Natural killer cell (primary cell): ENCODE data around the gene EMC10. TPM values are rescaled to one million over a fixed set of nuclear protein-coding genes. Genes with fewer than 3 reads are reported as not detected.
A peak's percentile ranks its signal among the peaks of the same experiment; 100 is the strongest.

Source experiments
- ATAC-seq, 3 donors: fragments of 150-1000 bp in 2 of 3; fragments of 200-7000 bp in 1 of 3; cut with Tn5 transposase; 1 replicate in 1 of 3; 2 replicates in 2 of 3; pipeline ENCODE4 v1.10.0; 2021; ENCODE audit warnings: mild to moderate bottlenecking in 2 of 3, moderate library complexity in 2 of 3
- DNase-seq, 2 donors: peaks; one replicate each; pipeline versions ENCODE4 v3.0.0 to v3.0.0-alpha.2; 2013 to 2021; ENCODE audit warnings: mixed read lengths in 1 of 2
- H3K27ac ChIP-seq: one replicate; pipeline ENCODE4 v1.5.1; 2013; ENCODE audit warnings: mild to moderate bottlenecking, low read length
- H3K27me3 ChIP-seq: one replicate; pipeline ENCODE4 v1.6.1; 2013; ENCODE audit warnings: low read length; ENCODE audit not compliant: control insufficient read depth, insufficient read depth
- H3K36me3 ChIP-seq: one replicate; pipeline ENCODE4 v1.6.1; 2013; ENCODE audit warnings: low read length; ENCODE audit not compliant: control insufficient read depth, insufficient read depth
- H3K4me1 ChIP-seq: one replicate; pipeline ENCODE4 v1.6.1; 2013; ENCODE audit warnings: low read length; ENCODE audit not compliant: control insufficient read depth, insufficient read depth
- H3K4me3 ChIP-seq: one replicate; pipeline ENCODE4 v1.5.1; 2013; ENCODE audit warnings: low read length
- H3K9me3 ChIP-seq: one replicate; pipeline ENCODE4 v1.6.1; 2013; ENCODE audit warnings: low read length; ENCODE audit not compliant: control insufficient read depth, insufficient read depth
- H3K27ac Mint-ChIP-seq, 2 donors: one replicate each; pipeline ENCODE4 v1.8.0; 2022; ENCODE audit warnings: mild to moderate bottlenecking in 2 of 2, mixed read lengths in 2 of 2, moderate library complexity in 1 of 2
- H3K27me3 Mint-ChIP-seq, 2 donors: one replicate each; pipeline ENCODE4 v1.8.0; 2022; ENCODE audit warnings: low read depth in 2 of 2, mixed read lengths in 2 of 2
- H3K36me3 Mint-ChIP-seq: one replicate; pipeline ENCODE4 v1.8.0; 2022; ENCODE audit warnings: mixed read lengths
- H3K4me1 Mint-ChIP-seq, 2 donors: one replicate each; pipeline ENCODE4 v1.8.0; 2022; ENCODE audit warnings: mixed read lengths in 2 of 2
- H3K4me3 Mint-ChIP-seq: one replicate; pipeline ENCODE4 v1.8.0; 2022; ENCODE audit warnings: mild to moderate bottlenecking, moderate library complexity, mixed read lengths
- H3K9me3 Mint-ChIP-seq, 2 donors: one replicate each; pipeline ENCODE4 v1.8.0; 2022; ENCODE audit warnings: mixed read lengths in 2 of 2
- CTCF ChIP-seq: fragments of 200-600 bp; IDR thresholded peaks from one replicate; pipeline ENCODE4 v1.8.0; 2022; ENCODE audit warnings: antibody characterized with exemption
- WGBS: methylation state at CpG from one replicate; pipeline ENCODE4 v1.1.7; 2013; ENCODE audit warnings: missing lambda C conversion rate; ENCODE audit not compliant: insufficient coverage; 5-methylcytosine and 5-hydroxymethylcytosine counted together
- intact Hi-C: fragments of 100-400 bp; cut with micrococcal nuclease; formaldehyde crosslinking; loops from one replicate; pipeline ENCODE4 v1.14.2; 2022
- total RNA-seq, 4 donors: library from RNA; stranded (reverse); fragments of 120-200 nt in 1 of 4; gene quantifications; one replicate each; pipeline versions ENCODE4 v1.2.3 to v1.2.4, GENCODE V29; 2013 to 2022

The EMC10 gene
- total RNA-seq, 3 donors from 2014 or later (not counting 1 experiment from before 2014, with no cell fraction given), result 79.5 to 85.1 (median 80.1) TPM

GRCh38 chr19:50513746-50514345 is 37.5 kb downstream of the EMC10 start, which contains the start of gene ASPDH:
Gene ASPDH (minus strand): TSS chr19:50513913. CDS start chr19:50513823, 90 bp downstream.
- WGBS, result 62% methylated on average over 22 of the region's 22 CpGs
- H3K4me3 Mint-ChIP-seq, result peak within 1 kb of the TSS; percentile 21
- ATAC-seq, result no peak

GRCh38 chr19:50514346-50515167 is 38.2 kb downstream of the EMC10 start:
- 52% methylated on average over 38 of the region's 38 CpGs for WGBS
- Histone ChIP-seq H3K27ac (no peak overlapping the region), H3K4me1 (peaks cover 19% of the 10 kb centered on the region), H3K36me3 (no peaks in the 10 kb centered on the region), H3K4me3 (no peak overlapping the region), H3K9me3 (no peaks in the 10 kb centered on the region), H3K27me3 (no peaks in the 10 kb centered on the region)
- DNase-seq, result peak in 1 of 2 donors; percentile 27
- Mint-ChIP-seq H3K27me3 (peaks cover 0 to 3% of the 10 kb centered on the region in 2 donors), H3K4me3 (peak overlapping the region; percentile 21), H3K36me3 (no peaks in the 10 kb centered on the region), H3K4me1 (peaks cover 17 to 19% of the 10 kb centered on the region in 2 donors), H3K27ac (peak overlapping the region in 1 of 2 donors; percentile 81), H3K9me3 (no peaks in the 10 kb centered on the region)
- intact Hi-C loops, result no loop called here
- ATAC-seq, result no peak
- no peak for TF ChIP-seq CTCF

More at GRCh38 chr19:50513746-50514345, 37.5 kb downstream of the EMC10 start, which contains the start of gene ASPDH:
- H3K4me1 Mint-ChIP-seq, result peaks cover 19 to 23% of the 10 kb centered on the region in 2 donors
- intact Hi-C loops, result no loop called here
- TF ChIP-seq CTCF, result no peak
- H3K27me3 Mint-ChIP-seq, result peaks cover 0 to 3% of the 10 kb centered on the region in 2 donors
- no peak for DNase-seq
- Histone ChIP-seq H3K27me3 (no peaks in the 10 kb centered on the region), H3K36me3 (no peaks in the 10 kb centered on the region), H3K27ac (no peak within 1 kb of the TSS), H3K4me1 (peaks cover 19% of the 10 kb centered on the region), H3K9me3 (no peaks in the 10 kb centered on the region), H3K4me3 (no peak within 1 kb of the TSS)
- peak within 1 kb of the TSS; percentile 8 to 81 for H3K27ac Mint-ChIP-seq
- H3K9me3 Mint-ChIP-seq, result no peaks in the 10 kb centered on the region
- no peaks in the 10 kb centered on the region for H3K36me3 Mint-ChIP-seq

GRCh38 chr19:50515168-50515561 is 38.9 kb downstream of the EMC10 start:
- peaks cover 17 to 19% of the 10 kb centered on the region in 2 donors for H3K4me1 Mint-ChIP-seq
- no peak for TF ChIP-seq CTCF
- Histone ChIP-seq H3K27me3 (no peaks in the 10 kb centered on the region), H3K27ac (no peak overlapping the region), H3K4me3 (no peak overlapping the region), H3K4me1 (peaks cover 16% of the 10 kb centered on the region), H3K9me3 (no peaks in the 10 kb centered on the region), H3K36me3 (no peaks in the 10 kb centered on the region)
- no peaks in the 10 kb centered on the region for H3K9me3 Mint-ChIP-seq
- 71% methylated on average over 11 of the region's 11 CpGs for WGBS
- ATAC-seq (no peak), DNase-seq (no peak)
- no peak overlapping the region for H3K27ac Mint-ChIP-seq
- no peak overlapping the region for H3K4me3 Mint-ChIP-seq
- H3K27me3 Mint-ChIP-seq, result peaks cover 0 to 3% of the 10 kb centered on the region in 2 donors
- intact Hi-C loops, result no loop called here
- H3K36me3 Mint-ChIP-seq, result no peaks in the 10 kb centered on the region
